Colonic mucosa (tissue), 4 donors: ENCODE results near the gene PSMB5. TPM values are rescaled to one million over a fixed set of nuclear protein-coding genes. Genes with fewer than 3 reads are reported as not detected.

Experiments used
- DNase-seq: peaks from one replicate; pipeline ENCODE4 v3.0.0-alpha.2; 2020
- H3K27ac ChIP-seq: fragments of 200-600 bp; one replicate; pipeline ENCODE4 v1.8.0; 2021
- H3K27me3 ChIP-seq: fragments of 200-600 bp; one replicate; pipeline ENCODE4 v1.8.0; 2021
- H3K36me3 ChIP-seq: fragments of 200-600 bp; one replicate; pipeline ENCODE4 v1.8.0; 2021
- H3K4me1 ChIP-seq: fragments of 200-600 bp; one replicate; pipeline ENCODE4 v1.8.0; 2021; ENCODE audit warnings: mild to moderate bottlenecking
- H3K4me3 ChIP-seq: fragments of 200-600 bp; one replicate; pipeline ENCODE4 v1.8.0; 2021
- H3K9ac ChIP-seq, 2 donors: one replicate each; pipeline ENCODE4 v1.7.0; 2013; ENCODE audit warnings: control low read depth in 2 of 2, low read depth in 2 of 2, low read length in 2 of 2
- H3K9me3 ChIP-seq: fragments of 200-600 bp; one replicate; pipeline ENCODE4 v1.8.0; 2021
- intact Hi-C: fragments of 100-400 bp; cut with DNase I; formaldehyde crosslinking; loops from one replicate; pipeline ENCODE4 v1.14.1; 2022
- total RNA-seq, 2 donors: library from RNA; stranded (reverse); fragmentation: NEBNext Ultra II Directional in 1 of 2; extraction: Animal tissue kit (Norgen Biotek cat#: 25700) in 1 of 2; gene quantifications; one replicate each; pipeline ENCODE4 v1.2.1, GENCODE V29; 2021
- TF ChIP-seq, protein P1 (sequence below): fragments of 200-600 bp; IDR thresholded peaks from one replicate; pipeline ENCODE4 v1.8.0; 2022; ENCODE audit warnings: antibody characterized with exemption, mild to moderate bottlenecking
- donor health status: healthy.
- donor health status: DM: no; HTN: no; CAD: no.
- donor health status: DM: no; HTN: no; CAD: no.

The PSMB5 gene
- total RNA-seq, 2 donors from 2014 or later: 99.7 to 137 TPM

GRCh38 chr14:22982477-22983245, 52.0 kb downstream of the PSMB5 start, which contains the start of gene AJUBA:
Gene AJUBA (minus strand): TSS chr14:22982551. CDS start chr14:22982266, 285 bp downstream.
- H3K36me3 ChIP-seq: no peaks in the 10 kb centered on the region
- TF ChIP-seq, protein P1, sequence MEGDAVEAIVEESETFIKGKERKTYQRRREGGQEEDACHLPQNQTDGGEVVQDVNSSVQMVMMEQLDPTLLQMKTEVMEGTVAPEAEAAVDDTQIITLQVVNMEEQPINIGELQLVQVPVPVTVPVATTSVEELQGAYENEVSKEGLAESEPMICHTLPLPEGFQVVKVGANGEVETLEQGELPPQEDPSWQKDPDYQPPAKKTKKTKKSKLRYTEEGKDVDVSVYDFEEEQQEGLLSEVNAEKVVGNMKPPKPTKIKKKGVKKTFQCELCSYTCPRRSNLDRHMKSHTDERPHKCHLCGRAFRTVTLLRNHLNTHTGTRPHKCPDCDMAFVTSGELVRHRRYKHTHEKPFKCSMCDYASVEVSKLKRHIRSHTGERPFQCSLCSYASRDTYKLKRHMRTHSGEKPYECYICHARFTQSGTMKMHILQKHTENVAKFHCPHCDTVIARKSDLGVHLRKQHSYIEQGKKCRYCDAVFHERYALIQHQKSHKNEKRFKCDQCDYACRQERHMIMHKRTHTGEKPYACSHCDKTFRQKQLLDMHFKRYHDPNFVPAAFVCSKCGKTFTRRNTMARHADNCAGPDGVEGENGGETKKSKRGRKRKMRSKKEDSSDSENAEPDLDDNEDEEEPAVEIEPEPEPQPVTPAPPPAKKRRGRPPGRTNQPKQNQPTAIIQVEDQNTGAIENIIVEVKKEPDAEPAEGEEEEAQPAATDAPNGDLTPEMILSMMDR: no peak
- peaks cover 15% of the 10 kb centered on the region for H3K4me1 ChIP-seq
- intact Hi-C loops: loop anchor here (2.0 kb wide), 1 partner anchor 424 kb away; no protein-coding TSS in a partner anchor
- peak within 1 kb of the TSS; percentile 82 to 83 for H3K9ac ChIP-seq
- no peaks in the 10 kb centered on the region for H3K9me3 ChIP-seq
- peak; percentile 95 for DNase-seq
- peak within 1 kb of the TSS; percentile 40 for H3K27ac ChIP-seq
- H3K27me3 ChIP-seq: peaks cover 14% of the 10 kb centered on the region
- H3K4me3 ChIP-seq: peak within 1 kb of the TSS; percentile 69

- no peaks in the 10 kb centered on the region for H3K36me3 ChIP-seq
- H3K27me3 ChIP-seq: peaks cover 14% of the 10 kb centered on the region
- H3K9me3 ChIP-seq: no peaks in the 10 kb centered on the region
- TF ChIP-seq, protein P1: no peak
- DNase-seq: no peak
- peak overlapping the region; percentile 69 for H3K4me3 ChIP-seq
- peak overlapping the region; percentile 82 to 83 for H3K9ac ChIP-seq
- peaks cover 19% of the 10 kb centered on the region for H3K4me1 ChIP-seq
- H3K27ac ChIP-seq: peak overlapping the region; percentile 40
- intact Hi-C loops: loop anchor here (2.0 kb wide), 1 partner anchor 423 kb away; no protein-coding TSS in a partner anchor
Measured at GRCh38 chr14:22981876-22982476, 52.7 kb downstream of the PSMB5 start.

DNA sequence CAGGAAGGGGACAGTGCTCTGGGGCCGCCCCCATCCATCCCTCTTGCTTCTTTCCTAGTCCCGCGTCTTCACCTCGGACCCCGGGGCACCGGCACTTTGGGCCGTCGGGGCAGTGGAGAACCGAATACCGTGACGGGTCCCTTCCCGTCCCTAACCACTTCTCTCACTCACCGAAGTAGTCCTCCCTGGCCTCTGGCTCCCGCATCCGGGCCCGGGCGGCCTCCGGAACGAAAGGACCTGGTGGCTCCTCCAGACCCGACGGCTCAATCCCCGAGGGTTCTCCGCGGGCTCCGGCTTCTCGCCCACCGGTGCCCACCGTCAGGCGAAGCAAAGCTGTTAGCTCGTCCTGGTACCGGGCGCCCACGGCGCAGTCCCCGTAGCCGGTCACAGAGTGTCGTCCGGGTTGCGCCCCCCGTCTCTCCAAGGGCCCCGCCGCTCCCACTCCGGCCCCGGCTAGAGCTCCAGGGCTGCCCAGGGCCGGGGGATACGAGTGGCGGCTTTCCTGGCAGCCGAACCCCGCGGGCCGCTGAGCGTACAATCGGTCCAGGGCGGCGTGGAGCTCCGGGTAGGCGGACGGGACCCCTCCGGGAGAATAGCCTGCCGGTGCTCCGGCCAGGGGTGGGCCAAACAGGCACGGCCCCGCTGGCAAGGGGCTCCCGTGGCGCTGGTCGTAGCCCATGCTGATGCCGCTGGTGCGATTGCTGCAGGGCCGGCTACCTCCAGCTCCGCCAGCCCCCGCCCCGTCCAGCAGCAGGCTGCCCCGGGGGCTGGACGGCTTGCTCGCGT, 53.4 kb downstream of the PSMB5 start:
- Histone ChIP-seq H3K9ac (peak overlapping the region; percentile 82 to 83), H3K27ac (no peak overlapping the region), H3K36me3 (no peaks in the 10 kb centered on the region), H3K27me3 (peaks cover 14% of the 10 kb centered on the region), H3K4me1 (peaks cover 26% of the 10 kb centered on the region), H3K4me3 (peak overlapping the region; percentile 69), H3K9me3 (no peaks in the 10 kb centered on the region)
- intact Hi-C loops: no loop called here
- DNase-seq: no peak
- TF ChIP-seq, protein P1: no peak

DNA sequence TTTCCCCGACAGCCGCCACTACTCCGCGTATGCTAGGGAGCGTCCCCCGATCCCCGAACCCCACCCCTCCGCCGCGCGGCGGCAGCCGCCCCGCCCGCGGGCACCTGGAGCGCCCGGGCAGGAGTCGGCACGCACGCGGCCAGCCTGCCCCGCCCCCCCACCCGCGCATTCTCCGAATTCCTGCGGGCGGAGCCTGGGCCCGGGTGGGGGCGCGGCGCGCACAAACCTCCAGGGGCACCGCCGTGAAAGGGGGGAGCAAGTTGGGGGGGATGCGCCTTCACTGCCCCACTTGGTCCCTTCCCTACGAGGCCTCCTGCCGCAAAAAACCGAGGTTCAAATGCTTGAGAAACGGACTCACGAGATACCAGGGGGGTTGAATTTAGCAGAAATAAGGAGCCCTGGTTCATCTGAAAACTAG, 54.0 kb downstream of the PSMB5 start:
- Histone ChIP-seq H3K9ac (peak overlapping the region; percentile 13 to 41), H3K36me3 (no peaks in the 10 kb centered on the region), H3K4me1 (peaks cover 27% of the 10 kb centered on the region), H3K27me3 (peaks cover 14% of the 10 kb centered on the region), H3K9me3 (no peaks in the 10 kb centered on the region), H3K27ac (no peak overlapping the region), H3K4me3 (peak overlapping the region; percentile 69)
- TF ChIP-seq, protein P1: no peak
- intact Hi-C loops: no loop called here
- peak; percentile 74 for DNase-seq

GRCh38 chr14:22979748-22980392, 54.8 kb downstream of the PSMB5 start:
- no peak for DNase-seq
- no peaks in the 10 kb centered on the region for H3K9me3 ChIP-seq
- no peaks in the 10 kb centered on the region for H3K36me3 ChIP-seq
- H3K9ac ChIP-seq: peak overlapping the region in 1 of 2 donors; percentile 13
- H3K4me1 ChIP-seq: peaks cover 27% of the 10 kb centered on the region
- H3K27ac ChIP-seq: no peak overlapping the region
- TF ChIP-seq, protein P1: no peak
- peaks cover 14% of the 10 kb centered on the region for H3K27me3 ChIP-seq
- intact Hi-C loops: no loop called here
- H3K4me3 ChIP-seq: no peak overlapping the region
